Activated T-helper 1 cell treated with anti-CD3 and anti-CD28 coated beads, Interleukin-2, amount 50 U/mL, for 16 hours (primary cell): ENCODE results near the gene ANKS3.
"Not testable (repeated sequence)": the region's sequence is repeated elsewhere in the genome, so short reads cannot be mapped to it uniquely, and the experiment has no call there.

Experiments used
- DNase-seq, 2 donors: peaks; one replicate each; pipeline ENCODE4 v3.0.0-alpha.2; 2020; ENCODE audit warnings: low read depth in 1 of 2, low spot score in 1 of 2

The ANKS3 gene

DNA sequence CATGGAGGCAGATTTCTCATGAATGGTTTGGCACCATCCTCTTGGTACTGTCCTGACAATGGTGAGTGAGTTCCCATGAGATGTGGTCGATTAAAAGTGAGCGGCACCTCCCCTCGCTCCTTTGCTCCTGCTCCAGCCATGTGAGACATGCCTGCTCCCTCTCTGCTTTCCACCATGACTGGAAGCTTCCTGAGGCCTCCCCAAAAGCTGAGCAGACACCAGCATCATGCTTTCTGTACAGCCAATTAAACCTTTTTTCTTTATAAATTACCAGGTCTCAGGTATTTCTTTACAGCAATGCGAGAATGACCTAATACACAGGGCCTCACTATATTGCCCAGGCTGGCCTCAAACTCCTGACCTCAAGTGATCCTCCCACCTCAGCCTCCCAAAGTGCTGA is 20.8 kb upstream of the ANKS3 start:
- no peak for DNase-seq

DNA sequence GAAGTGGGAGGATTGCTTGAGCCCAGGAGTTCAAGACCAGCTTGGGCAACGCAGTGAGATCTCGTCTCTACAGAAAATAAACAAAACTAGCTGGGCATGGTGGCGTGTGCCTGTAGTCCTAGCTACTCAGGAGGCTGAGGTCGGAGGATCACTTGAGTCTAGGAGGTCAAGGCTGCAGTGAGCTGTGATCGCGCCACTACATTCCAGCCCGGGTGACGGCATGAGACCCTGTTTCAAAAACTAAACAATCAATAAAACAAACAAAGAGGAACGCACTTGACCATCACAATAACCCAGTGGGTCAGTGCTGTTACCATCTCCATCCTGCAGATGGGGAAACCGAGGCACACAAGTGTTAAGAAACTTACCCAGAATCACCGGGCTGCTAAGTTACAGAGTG is 19.2 kb upstream of the ANKS3 start:
- no peak for DNase-seq

DNA sequence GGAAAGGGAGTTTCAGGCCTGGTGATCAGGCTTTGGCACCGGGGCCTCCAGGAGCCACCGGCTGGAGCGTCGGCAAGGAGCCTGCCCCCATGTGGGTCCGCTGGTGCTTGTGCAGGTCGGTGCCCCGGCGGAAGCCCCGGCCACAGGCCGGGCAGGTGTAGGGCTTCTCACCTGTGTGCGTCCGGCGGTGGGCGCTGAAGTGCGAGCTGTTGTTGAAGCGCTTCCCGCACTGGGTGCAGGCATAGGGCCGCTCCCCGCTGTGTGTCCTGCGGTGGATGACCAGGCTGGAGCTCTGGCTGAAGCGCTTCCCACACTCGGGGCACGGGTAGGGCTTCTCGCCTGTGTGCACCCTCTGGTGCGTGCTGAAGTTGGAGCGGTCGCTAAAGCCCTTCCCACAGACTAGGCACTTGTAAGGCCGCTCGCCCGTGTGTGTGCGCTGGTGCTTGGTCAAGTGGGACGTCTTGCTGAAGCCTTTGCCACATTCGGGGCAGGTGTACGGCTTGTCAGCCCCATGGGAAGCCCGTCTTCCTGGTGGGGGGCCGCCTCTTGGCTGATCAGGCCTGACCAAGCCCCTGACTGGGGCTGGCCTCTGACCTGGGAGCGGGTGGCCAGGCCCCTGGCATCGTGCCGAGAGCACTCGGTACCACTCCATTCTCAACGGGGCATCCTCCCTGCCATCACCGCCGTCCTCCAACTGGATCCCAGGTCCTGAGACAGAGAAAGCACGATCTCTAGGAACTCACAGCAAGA is 18.5 kb upstream of the ANKS3 start:
- DNase-seq = no peak

DNA sequence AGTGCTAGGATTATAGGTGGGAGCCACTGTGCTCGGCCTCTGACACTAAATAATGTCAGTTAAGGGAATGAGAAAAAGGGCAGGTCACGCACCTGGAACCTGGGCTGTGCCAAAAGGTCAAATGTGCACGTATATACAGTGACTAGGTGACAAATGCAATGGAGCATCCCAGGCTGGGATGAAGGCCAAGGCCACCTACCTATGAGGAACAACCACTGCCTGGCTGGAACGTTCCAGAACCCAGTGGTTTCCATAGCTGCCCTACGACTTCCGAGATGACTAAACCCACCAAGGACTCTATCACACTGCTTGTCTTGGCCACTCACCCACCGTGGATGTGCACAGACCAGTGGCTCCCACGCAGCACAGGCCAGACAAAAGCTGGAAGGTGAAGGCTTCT is 16.8 kb upstream of the ANKS3 start:
- no peak for DNase-seq

DNA sequence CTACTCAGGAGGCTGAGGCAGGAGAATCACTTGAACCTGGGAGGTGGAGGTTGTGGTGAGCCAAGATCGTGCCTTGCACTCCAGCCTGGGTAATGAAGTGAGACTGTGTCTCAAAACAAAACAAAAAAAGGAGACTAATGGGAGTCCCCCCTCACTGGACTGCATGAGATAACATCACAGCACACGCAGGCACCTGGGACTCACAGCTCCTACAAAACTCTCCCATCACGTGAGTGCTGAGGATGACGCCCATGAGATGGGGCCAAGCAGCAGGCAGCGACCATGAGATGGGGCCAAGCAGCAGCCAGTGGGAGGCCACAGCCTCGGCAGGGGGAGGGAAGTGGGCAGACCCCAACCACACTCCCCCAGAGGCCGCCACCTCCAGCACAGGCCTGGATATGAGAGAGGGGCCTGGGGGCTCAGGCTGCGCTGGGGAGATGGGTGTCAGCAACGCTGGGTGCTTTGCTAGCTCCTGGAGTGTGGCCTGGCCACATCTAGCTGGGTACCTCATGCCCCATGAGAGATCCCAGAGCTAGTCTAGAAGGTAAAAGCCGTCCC is 15.7 kb upstream of the ANKS3 start:
- no peak for DNase-seq

DNA sequence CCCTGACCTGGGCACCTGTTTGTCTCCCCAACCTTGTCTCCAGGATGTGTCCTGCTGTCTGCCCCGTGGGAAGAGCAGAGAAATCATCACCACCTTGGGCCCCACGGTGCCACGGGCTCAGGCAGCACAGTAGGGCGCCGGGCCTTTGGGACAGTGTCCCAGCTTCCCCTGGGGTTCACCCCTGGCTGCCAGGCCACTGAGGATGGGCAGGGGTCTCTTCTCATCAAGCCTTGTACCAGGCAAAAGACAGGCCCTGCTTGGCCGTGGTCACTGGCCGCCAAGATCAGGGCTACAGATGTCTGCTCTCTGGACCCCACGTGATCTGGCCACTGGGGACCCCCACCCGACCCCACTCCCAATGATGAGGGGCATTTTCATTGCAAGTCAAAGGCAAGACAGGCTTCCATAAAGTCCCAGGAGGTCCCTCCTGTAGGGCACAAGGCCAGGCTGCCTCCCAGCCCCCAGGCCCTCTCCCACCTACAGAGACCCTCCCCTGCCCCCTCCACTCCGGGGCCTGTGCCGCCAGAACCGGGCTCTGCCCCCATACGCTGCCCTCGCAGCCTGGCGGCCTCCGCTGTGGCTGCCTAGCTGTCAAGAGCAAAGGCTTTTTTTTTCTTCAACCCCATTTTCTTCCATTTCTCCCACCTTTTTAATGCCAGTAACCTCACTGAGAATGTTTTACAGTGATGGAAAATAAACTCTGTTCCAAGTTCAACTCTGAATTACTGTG is 14.8 kb upstream of the ANKS3 start:
- no peak for DNase-seq

DNA sequence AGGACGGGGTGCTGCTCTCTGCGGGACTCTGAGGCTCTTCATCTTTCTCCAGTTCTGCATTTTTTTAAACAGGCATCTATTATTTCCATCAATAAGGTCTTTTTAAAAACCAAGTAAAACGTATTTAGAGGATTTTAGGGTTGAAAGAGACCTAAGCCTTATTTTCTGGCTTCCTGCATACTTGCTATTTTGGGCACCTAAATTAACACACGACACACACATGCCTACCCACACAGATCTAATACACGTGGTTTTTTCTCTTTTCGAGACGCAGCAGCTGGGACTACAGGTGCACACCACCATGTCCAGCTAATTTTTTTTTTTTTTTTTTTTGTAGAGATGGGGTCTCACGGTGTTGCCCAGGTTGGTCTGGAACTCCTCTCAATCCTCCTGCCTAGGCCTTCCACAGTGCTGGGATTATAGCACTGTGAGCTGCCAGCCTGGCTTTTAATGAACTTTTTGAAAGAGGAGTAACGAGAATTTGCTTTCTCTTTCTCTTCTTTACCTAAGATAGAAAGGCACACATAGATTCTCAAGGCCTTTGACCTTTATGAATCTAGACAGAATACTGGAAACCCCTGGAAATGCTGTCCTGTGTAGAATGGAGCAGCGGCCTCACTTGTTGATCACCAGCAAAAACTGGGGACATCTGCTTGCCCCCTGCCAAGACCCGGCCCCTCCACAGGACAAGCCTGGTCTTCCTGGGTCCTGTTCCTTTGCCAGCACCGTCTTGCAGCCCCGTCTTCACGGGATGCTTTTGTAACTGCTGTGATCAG is 14.0 kb upstream of the ANKS3 start:
- DNase-seq = no peak

DNA sequence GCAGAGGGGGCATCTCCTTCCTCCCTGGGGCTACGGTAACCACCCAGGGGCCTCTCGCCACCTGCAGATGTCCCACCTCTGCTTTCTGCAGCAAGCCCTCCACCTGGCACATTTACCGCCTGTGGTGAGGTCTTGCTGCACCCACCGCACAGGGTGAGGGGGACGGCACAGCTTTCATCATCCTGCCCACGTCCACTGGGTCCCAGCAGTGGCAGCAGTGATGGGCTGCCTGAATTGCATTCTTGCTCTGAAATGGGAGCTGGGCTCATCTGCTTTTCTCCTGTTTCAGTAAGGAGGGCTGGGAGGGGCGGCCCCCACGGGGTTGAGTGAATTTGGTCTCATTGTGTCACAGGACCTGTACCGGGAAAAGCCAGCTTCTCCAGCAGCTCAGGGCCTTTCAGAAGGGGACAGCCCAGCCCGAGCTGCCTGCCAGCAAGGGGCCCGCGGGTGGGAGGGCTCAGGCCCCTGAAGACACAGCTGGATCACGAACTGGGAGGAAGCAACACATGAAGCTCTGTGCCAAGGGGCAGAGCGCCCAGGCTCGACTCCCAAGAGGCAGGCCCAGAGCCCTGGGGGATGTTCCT is 13.0 kb upstream of the ANKS3 start:
- no peak for DNase-seq

DNA sequence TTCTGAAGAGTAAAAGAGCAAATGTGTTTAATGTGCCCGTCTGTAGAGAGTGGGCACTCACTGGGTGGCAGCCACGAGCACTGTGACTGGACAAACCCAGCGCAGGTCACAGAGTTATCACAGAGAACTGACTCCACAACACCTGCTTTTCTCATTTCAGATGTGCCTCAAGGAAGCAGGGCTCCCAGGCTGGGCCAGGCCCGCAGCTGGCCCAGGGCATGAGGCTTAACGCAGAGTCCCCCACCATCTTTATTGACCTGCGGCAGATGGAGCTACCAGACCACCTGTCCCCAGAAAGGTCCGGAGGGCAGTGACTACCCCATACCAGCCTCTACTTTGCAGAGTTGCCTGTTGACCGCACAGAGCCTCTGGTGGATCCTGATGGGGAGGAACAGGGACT is 12.1 kb upstream of the ANKS3 start:
- no peak for DNase-seq

DNA sequence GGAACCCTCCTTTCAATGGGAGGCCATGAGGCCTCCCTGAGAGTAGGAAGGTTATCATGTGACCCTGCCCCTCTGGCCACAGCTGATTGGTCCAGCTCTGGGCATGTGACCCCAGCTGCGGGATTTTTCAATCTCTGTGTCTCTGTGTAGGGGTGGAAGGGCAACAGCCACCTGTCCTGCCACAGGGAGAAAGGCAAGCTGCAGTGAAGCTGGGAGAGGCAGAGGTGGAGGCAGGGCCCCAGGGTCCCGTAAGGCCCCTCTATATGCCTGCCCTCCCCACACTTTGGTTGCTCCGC is 11.2 kb upstream of the ANKS3 start:
- no peak for DNase-seq

DNA sequence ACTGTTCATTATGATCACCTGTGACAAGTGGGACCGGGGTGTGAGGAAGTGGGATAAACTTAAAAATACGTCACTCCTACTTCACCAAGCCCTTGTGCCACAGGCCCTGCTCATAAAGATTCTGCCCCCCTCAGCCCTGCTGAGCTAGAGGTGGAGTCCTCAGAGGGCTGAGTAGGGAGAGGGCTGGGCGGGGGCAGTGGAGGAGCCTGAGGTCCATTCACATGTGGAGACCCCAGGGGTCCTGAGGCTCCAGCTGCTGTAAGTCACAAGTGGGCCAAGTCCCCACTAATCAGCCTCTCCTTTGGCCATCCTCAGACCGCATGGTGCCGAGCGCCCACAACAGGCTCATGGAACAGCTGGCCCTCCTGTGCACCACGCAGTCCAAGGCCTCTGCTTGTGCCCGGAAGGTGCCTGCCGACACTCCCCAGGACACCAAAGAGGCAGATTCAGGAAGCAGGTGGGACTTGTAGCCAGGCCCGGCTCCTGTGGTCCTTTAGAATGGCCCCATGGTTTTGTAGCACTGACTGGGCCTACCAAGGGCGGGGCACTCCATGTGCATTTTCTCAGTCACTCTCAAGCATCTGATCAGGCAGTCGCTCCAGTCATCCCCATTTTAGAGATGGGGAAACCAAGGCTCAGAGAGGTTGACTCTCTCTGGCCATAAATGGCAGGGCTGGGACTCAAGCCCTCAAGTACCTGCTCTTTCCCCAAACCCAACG is 10.6 kb upstream of the ANKS3 start:
- no peak for DNase-seq

DNA sequence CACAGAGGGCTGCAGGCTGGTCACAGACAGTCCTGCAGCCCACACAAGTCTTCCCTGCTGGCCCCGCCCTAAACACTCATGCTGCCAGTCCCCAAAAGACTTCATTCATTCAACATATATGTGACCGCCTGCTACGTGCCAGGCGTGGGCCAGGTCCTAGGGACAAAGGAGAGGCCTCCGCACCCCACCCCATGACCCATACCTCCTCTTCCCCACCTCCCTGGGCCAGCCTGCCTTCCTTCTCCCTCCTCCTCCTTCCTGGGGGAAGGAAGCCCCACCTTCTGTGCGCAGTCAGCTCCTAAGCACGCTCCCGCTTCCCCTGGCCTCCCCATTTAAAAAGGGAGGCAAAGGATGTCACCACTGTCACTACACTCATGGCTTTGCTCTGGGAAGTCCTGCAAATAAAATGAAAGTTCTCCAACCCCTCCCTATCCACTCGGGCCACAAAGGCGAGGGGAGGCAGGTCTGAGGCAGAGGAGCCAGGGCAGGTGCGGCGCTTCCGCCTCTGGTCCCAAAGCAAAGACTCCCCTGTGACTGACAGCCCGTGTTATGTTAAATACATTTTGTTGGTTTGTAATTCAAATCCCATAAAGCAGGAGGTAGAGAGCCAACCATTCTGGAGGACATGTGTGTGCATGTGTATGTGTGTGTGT is 9.3 kb upstream of the ANKS3 start:
- DNase-seq = no peak

DNA sequence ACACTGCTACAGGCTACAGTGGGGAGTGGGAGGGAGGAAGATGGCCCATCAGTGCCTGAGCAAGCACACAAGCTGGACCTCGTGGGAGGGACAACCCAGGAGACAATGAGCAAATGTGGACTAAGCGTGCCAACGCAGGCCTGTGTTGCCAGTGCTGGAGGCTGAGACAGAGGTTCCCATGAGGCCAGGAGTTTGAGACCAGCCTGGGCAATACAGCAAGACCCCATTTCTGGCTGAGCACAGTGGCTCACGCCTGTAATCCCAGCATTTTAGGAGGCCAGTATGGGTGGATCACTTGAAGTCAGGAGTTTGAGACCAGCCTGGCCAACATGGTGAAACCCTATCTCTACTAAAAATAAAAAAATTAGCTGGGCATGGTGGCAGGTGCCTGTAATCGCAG is 4.3 kb upstream of the ANKS3 start:
- not testable (repeated sequence) for DNase-seq

DNA sequence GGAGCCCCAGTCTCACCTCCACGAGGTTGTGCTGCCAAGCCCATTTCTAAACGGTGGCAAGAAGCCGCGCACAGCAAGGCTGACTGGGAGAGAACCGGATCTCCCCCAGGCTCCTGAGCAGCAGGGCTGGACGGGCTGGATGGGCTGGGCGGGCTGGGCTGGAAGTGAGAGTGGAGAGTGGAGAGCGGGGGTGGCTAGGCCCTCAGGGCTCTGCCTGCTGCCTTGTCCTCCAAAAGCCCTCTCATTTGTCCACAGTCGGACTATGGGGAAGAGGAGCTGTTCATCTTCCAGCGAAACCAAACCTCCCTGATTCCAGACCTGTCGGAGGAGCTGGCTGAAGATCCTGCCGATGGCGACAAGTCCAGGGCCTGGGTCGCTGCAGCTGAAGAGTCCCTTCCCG is 3.5 kb upstream of the ANKS3 start:
- DNase-seq = no peak

DNA sequence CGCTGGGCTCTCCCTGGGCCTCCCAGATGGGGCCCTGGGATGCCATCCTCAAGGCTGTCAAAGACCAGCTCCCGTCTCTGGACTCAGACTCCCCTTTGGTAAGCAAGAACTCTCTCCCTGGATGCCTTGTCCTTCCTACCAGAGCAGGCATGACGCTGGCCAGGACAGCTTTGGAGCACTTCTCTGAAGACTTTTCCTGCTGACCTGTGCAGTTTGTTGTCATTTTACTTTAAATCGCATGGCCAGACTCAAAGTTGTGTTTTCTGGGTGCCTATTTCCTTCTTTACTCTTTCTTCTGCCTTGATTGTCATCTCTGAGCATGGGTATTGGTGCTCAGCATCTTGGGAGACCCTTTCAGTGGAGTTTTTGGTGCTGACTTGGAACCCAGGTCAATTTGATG is 2.5 kb upstream of the ANKS3 start:
- no peak for DNase-seq

DNA sequence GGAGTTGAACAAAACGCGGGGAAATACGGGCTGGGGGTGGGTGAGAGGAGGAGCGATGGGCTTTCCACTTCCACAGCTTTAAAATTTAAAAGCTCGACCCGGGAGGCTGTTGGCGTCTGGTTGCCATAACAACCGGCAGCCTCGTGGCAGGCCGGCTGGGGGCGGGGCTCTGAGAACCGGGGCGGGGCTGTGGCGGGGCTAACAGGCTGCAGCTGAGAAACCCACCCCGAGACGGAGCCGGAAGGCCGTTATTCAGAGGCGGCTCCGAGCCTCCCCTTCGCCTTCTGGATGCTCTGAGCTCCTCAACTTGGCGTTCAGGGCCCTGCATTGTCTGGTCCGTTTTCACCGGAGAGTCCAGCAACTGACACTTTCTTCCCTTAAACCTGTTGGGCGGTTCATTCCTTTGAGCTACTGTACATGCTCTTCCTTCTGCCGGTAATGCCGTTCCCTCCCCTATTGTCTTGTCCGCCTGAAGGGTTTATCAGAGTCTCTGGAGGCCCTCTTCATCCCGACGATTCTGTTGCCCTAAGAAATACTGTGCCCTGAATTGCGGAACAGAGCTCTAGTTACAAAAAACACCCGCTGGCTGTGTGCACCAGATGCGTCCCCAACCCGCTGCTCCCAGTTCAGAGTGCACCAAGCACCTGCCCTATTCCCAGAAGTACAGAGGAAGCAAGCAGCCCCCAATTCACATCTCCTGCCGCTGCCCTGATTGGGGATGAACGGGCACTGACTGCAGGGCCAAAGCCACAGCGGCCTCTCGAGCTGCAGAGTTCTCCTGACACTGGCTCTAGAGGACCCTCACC is 862 bp upstream of the ANKS3 start:
- DNase-seq = peak; percentile 86 to 92

DNA sequence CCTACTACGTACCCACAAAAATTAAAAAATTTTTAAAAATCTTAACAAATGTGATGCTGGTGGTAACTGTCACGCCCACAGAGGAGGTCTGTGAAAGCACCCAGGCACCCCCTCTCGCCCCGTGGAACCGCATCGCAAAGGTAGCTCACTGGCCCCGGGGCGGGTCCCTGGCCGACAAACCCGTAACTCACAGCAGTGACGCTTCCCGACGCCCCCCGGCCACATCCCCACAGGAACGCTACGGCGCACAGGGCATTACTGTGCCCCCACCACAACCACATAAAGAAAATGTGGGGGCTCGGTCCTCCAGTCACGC is 366 bp downstream of the ANKS3 start:
- DNase-seq = no peak

DNA sequence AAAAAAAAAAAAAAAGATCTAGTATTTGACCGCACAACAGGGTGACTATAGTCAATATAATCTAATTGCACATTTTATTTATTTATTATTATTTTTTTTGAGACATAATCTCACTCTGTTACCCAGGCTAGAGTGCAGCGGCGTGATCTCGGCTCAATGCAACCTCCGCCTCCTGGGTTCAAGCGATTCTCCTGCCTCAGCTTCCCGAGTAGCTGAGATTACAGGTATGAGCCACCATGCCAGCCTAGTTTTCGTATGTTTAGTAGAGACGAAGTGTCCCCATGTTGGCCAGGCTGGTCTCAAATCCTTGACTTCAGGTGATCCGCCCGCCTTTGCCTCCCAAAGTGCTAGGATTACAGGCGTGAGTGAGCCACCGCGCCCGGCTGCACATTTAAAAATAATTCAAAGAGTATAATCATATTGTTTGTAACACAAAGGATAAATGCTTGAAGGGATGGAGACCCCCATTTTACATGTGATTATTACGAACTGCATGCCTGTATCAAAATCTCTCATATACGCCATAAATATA is 794 bp downstream of the ANKS3 start:
- DNase-seq = no peak

DNA sequence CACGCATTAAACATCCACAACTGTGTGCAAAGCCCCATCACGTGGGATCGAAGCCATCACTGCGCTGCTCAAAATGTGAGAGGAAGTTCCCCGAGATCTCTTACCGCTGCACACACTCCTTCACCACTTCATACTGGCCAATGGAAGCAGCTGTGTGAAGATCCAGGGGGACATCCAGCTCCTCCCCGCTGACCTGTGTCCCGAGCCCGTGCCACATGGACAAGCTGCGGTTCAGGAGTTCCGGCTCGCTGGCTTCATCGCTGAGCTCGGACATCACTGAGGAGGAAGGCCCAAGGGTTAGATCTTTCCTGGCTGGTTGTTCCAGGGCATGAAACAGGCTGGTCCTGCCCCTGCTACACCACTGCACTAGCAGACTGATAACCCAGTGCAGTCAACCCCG is 4.2 kb downstream of the ANKS3 start:
- DNase-seq = no peak

DNA sequence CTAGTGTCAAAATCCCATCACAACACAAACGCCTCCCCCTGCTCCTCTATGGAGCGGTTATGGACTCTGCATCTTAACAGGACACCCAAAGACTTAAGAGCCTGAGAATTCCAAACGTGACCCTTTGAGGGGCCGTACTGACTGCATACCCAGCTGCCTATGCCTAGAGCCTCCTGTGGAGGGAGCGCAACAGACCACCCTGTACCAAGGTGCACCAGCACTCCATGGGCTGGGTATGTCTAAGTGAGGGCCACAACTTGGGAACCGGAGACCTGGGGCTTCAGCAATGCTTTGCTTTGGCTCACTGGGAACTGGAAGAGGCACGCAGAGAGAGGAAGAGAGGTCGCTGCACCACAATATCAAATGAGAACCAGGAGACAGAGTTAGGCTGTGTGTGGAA is 5.4 kb downstream of the ANKS3 start:
- DNase-seq = no peak
